T-helper 17 cell (primary cell): ENCODE measurements around the gene PLCG1. TPM values are rescaled to one million over a fixed set of nuclear protein-coding genes. Genes with fewer than 3 reads are reported as not detected.
"Not testable (repeated sequence)": the region's sequence is repeated elsewhere in the genome, so short reads cannot be mapped to it uniquely, and the experiment has no call there.

Experiments
- ATAC-seq: fragments of 150-1000 bp; cut with Tn5 transposase; 2 replicates; pipeline ENCODE4 v1.10.0; 2021; ENCODE audit warnings: mild to moderate bottlenecking, moderate library complexity
- DNase-seq, 3 donors: peaks; one replicate each; pipeline versions ENCODE4 v3.0.0 to v3.0.0-alpha.2; 2020 to 2021
- H3K9me3 ChIP-seq: one replicate; pipeline ENCODE4 v1.7.0; 2013; ENCODE audit warnings: low read length, mild to moderate bottlenecking; ENCODE audit not compliant: control insufficient read depth, poor library complexity, severe bottlenecking
- H3K27ac Mint-ChIP-seq: one replicate; pipeline ENCODE4 v1.8.0; 2022; ENCODE audit warnings: mild to moderate bottlenecking, moderate library complexity, mixed read lengths
- H3K27me3 Mint-ChIP-seq: one replicate; pipeline ENCODE4 v1.8.0; 2022; ENCODE audit warnings: mixed read lengths
- H3K36me3 Mint-ChIP-seq: one replicate; pipeline ENCODE4 v1.8.0; 2022; ENCODE audit warnings: low read depth, mixed read lengths
- H3K4me1 Mint-ChIP-seq: one replicate; pipeline ENCODE4 v1.8.0; 2022; ENCODE audit warnings: mild to moderate bottlenecking, mixed read lengths
- H3K4me3 Mint-ChIP-seq: one replicate; pipeline ENCODE4 v1.8.0; 2022; ENCODE audit warnings: mild to moderate bottlenecking, moderate library complexity, mixed read lengths
- total RNA-seq, 4 donors: library from RNA in 2 of 4; stranded (reverse) in 2 of 4; gene quantifications; one replicate each; pipeline ENCODE4 v1.2.3 and lab custom pipeline; 2022 to 2026

The PLCG1 gene
- total RNA-seq, 2 donors from 2014 or later = 420 to 428 TPM

DNA sequence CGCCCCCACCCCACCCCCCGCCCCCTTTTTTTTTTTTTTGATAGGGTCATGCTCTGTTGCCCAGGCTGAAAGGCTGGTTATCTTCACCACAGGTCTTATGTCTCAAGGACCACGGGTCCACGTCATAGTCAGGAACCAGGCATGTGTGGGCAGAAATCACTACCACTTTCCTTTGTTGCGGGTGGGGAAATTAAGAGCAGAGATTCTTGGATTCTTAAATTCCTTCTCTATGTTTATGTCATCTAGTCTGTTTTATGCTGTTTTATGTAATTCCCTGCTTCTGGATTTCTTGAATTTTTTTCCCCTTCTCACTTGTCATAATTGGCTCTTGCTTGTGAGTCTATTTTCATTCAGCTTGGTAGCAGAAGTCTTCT, 25.8 kb upstream of the PLCG1 start:
- no peak for ATAC-seq
- H3K4me1 Mint-ChIP-seq = peaks cover 3% of the 10 kb centered on the region
- H3K9me3 ChIP-seq = no peaks in the 10 kb centered on the region
- no peaks in the 10 kb centered on the region for H3K27me3 Mint-ChIP-seq
- peak overlapping the region; percentile 51 for H3K27ac Mint-ChIP-seq
- no peak overlapping the region for H3K4me3 Mint-ChIP-seq
- H3K36me3 Mint-ChIP-seq = peaks cover 6% of the 10 kb centered on the region
- DNase-seq = no peak

DNA sequence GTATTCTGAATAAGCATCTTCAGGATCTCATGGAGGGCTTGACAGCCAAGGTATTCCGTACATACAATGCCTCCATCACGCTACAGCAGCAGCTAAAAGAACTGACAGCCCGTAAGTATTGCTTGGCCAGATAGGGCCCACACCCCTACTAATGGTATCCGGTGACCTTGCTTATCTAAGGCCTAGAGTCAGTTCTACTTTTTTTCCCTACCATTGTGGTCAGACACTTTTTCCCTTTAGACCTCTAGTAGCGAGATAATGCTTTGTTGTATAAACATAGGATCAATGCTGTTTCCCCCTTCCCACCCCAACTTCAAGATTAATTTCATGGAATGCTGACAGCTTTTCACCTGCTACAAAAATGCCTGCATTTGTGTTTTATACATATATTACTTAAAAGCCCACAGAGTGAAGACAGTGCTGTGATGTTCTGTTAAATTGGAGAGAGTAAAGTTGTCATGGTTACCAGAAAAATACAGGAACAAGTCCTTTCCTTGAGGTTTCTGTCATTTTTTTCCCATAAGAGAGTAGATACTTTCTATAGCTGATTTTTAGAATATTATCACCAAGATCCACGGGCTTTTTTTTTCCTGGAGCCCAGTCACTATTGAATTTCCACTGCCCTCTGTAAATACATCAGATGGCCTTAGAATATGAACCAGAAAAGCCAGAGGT, 20.9 kb upstream of the PLCG1 start:
- no peaks in the 10 kb centered on the region for H3K27me3 Mint-ChIP-seq
- no peaks in the 10 kb centered on the region for H3K9me3 ChIP-seq
- H3K4me1 Mint-ChIP-seq = peaks cover 10% of the 10 kb centered on the region
- H3K27ac Mint-ChIP-seq = peak overlapping the region; percentile 21
- DNase-seq = no peak
- peaks cover 7% of the 10 kb centered on the region for H3K36me3 Mint-ChIP-seq
- H3K4me3 Mint-ChIP-seq = no peak overlapping the region
- ATAC-seq = no peak

DNA sequence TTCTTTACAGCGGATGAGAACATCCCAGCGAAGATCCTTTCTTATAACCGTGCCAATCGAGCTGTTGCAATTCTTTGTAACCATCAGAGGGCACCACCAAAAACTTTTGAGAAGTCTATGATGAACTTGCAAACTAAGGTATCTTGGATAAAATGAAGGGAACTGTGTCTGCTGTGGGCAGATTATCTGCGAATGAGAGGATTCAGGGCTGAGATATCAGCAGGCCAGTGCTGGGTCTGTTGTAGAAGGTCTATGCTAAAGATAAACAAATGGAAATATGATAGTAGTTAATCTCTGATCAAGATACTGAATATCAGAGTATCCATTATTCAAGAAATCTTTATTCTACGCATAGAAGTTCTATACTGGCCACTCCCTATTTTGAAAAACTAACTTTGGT, 19.2 kb upstream of the PLCG1 start:
- not testable (repeated sequence) for ATAC-seq, H3K9me3 ChIP-seq, DNase-seq, H3K4me3 Mint-ChIP-seq, H3K27me3 Mint-ChIP-seq, H3K36me3 Mint-ChIP-seq, H3K27ac Mint-ChIP-seq
- H3K4me1 Mint-ChIP-seq = peaks cover 10% of the 10 kb centered on the region

DNA sequence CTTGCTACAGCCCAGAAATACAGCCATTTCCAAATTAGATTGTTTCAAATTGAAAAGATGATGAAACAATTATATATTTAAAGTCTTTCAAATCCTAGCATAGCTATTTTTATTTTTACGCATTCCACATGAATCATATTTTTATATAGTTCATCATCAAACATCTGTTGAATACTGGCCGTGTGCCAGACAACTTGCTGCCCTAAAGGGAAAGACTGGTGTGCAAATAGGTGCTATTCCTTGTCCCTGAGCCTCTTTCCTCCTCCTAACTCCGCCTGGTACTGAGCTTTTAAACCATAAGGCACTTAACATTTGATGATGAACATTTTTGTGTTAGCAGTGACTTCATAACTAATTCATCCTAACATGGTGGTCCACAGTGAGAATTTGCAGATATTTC, 18.7 kb upstream of the PLCG1 start:
- Mint-ChIP-seq H3K4me3 (no peak overlapping the region), H3K27ac (no peak overlapping the region), H3K27me3 (no peaks in the 10 kb centered on the region), H3K36me3 (peaks cover 7% of the 10 kb centered on the region), H3K4me1 (peaks cover 10% of the 10 kb centered on the region)
- no peaks in the 10 kb centered on the region for H3K9me3 ChIP-seq
- DNase-seq (no peak), ATAC-seq (no peak)

DNA sequence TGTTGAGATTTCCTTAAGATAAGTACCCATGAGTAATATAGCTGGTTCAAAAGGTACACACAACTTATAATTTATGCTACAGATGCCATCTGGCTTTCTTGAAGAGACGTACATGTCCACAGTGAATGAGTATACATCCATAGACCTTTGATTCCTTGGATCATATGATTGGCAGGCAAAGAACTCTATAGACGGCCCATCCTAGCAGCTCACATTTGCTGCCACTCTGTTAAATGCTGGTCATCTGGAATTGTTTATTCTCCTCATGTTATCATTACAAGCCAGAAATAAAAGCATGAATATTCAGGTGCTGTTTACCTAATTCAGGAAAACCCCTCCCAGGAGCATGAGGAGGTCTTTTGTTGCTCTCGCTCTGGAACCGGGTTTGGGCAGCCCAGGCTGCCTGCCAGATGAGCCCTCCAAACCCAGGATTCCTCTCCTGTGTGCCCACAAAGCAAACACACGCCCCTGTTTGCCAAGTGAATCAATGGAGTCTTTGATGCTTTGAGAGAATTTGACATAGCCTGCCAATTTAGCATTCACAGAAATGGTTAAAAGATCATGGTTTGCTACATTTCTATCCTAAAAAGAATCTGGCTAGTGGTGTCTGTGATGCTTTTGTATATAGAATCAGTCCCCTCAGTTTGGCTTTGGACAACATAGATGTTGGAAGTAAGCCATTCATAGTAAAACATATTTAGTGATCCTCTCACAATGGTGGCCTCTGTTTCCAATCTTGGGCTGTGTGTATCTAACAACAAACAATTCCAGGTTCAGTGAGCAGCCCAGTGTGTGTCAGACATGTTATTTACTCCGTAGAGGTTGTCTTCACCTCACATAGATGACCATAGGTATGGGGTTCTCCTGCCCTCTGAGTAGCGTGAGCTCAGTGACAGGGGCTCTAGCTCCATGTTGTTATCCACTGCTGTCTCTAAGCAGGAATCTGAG, 17.5 kb upstream of the PLCG1 start:
- DNase-seq = no peak
- Mint-ChIP-seq H3K4me1 (peaks cover 11% of the 10 kb centered on the region), H3K4me3 (no peak overlapping the region), H3K36me3 (peaks cover 7% of the 10 kb centered on the region), H3K27ac (peak overlapping the region; percentile 74), H3K27me3 (no peaks in the 10 kb centered on the region)
- H3K9me3 ChIP-seq = no peaks in the 10 kb centered on the region
- ATAC-seq = no peak

DNA sequence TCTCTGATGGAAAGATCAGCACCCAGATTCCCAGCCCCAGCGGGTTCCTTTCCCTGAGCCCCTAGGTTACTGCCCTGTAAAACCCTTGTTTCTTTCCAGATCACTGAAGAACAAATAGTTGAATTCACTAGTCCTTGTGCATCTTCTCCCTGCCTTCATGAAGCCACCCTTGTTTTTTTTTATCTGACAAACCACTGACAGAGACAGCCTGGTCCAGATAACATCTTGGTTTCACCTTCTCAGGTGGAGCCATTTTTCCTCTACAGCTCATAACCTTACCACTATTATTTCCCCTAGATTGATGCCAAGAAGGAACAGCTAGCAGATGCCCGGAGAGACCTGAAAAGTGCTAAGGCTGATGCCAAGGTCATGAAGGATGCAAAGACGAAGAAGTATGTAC, 15.9 kb upstream of the PLCG1 start:
- Mint-ChIP-seq H3K4me1 (peaks cover 18% of the 10 kb centered on the region), H3K27me3 (no peaks in the 10 kb centered on the region), H3K27ac (peak overlapping the region; percentile 74), H3K4me3 (no peak overlapping the region), H3K36me3 (peaks cover 12% of the 10 kb centered on the region)
- DNase-seq (no peak), ATAC-seq (peak; percentile 26)
- H3K9me3 ChIP-seq = no peaks in the 10 kb centered on the region

DNA sequence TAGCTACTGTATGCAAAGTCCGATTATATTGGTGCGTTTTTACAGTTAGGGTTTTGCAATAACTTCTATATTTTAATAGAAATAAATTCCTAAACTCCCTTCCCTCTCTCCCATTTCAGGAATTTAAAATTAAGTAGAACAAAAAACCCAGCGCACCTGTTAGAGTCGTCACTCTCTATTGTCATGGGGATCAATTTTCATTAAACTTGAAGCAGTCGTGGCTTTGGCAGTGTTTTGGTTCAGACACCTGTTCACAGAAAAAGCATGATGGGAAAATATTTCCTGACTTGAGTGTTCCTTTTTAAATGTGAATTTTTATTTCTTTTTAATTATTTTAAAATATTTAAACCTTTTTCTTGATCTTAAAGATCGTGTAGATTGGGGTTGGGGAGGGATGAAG, 13.7 kb upstream of the PLCG1 start:
- peaks cover 14% of the 10 kb centered on the region for H3K36me3 Mint-ChIP-seq

DNA sequence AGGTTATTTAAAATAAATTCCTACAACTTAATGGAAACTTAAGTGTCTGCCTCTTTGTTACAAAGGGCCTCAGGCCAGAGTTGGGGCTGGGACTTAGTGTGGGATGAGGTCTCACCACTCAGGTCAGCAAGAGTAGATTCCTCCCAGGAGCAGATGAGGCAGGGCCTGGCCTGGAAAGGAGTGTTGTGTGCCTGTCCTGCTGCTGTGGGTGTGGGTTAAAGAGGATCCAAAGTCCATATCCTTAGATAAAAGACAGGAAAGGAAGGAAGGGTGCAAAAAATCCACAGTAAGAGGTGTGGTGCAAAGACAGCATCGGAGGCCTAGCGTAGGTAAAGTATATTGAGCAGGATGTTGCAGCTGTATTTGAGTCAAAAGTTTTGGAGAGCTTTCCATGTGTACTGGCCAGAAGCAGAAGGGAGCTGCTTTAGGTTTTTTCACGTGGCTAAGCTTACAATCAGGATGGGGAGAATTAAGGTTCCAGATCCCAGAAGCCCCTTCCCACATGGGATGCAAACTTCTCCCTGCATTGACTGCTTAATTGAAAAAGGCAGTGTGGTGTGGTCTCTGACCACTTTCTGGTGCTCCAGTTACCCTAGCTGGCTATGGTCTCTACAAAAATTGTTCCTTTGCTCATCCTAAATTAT, 12.8 kb upstream of the PLCG1 start:
- no peaks in the 10 kb centered on the region for H3K9me3 ChIP-seq
- H3K4me1 Mint-ChIP-seq = peaks cover 19% of the 10 kb centered on the region
- ATAC-seq (no peak), DNase-seq (no peak)
- peak overlapping the region; percentile 33 for H3K4me3 Mint-ChIP-seq
- peak overlapping the region; percentile 91 for H3K27ac Mint-ChIP-seq
- peaks cover 14% of the 10 kb centered on the region for H3K36me3 Mint-ChIP-seq
- H3K27me3 Mint-ChIP-seq = no peaks in the 10 kb centered on the region

More for the DNA sequence above, 13.7 kb upstream of the PLCG1 start:
- no peaks in the 10 kb centered on the region for H3K9me3 ChIP-seq
- DNase-seq (no peak), ATAC-seq (no peak)
- H3K27me3 Mint-ChIP-seq = no peaks in the 10 kb centered on the region
- H3K27ac Mint-ChIP-seq = no peak overlapping the region
- no peak overlapping the region for H3K4me3 Mint-ChIP-seq
- peaks cover 21% of the 10 kb centered on the region for H3K4me1 Mint-ChIP-seq

DNA sequence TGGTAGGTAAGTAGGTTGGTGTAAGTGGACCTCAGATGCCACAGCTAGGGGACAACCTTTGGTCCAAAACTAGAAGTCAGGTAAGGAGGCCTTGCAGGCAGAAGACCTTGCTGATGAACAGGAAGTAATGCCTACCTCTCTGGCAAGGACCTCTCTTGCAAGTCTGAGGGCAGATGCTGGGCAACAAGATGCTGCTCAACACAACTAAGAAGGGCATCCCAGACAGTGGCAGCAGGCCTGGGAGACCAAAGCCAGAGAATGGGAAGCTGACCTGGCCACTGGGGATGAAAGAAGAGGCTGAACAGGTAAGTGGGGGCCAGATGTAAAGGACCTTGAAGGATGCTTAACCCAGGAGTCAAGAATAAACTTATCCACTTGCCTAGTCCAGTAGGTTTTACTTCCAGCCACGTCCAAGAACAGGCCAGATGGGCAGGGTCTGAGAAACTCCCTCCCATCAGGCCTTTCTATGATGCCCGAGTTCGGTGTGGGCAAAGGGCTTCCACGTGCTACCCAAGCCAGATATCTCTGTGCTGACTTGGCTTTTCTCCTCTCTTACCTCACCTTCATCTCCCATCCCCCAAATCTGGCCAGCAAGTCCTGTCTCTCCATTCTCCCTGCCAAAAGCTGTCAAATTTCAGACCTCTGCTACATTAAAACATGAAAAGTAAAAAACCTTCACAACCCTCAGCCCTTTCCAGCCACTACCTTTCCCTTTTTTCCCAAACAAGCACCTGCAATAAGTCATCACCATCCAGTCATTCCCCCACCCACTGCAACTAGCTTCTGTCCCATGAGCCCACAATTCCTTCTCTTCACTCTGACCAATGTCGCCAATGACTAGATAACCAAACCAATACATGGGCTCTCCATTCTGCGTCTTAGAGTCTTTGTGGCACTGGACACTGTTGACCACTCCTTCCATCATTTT, 11.5 kb upstream of the PLCG1 start:
- ATAC-seq (peak; percentile 19), DNase-seq (no peak)
- Mint-ChIP-seq H3K27me3 (no peaks in the 10 kb centered on the region), H3K4me1 (peaks cover 21% of the 10 kb centered on the region), H3K27ac (peak overlapping the region; percentile 91), H3K36me3 (peaks cover 14% of the 10 kb centered on the region), H3K4me3 (peak overlapping the region; percentile 57)
- no peaks in the 10 kb centered on the region for H3K9me3 ChIP-seq

DNA sequence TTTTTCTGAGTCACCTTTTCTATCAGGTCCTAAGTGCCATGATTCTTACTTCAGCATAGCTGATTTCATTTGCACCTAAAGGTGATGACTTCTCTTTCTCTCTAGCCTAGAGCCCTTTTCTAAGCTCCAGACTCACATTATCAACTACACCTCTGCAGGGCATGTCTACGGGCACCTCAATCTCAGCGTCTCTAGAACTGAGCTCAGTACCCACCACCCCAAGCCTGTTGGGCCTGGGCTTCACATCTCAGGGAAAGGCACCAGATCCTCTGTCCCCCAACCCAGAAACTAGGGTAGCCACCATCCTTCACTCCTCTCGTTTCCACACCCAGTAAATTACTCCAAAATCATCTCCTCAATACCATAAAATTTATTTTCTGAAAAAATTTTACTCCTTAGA, 10.6 kb upstream of the PLCG1 start:
- Mint-ChIP-seq H3K36me3 (peaks cover 14% of the 10 kb centered on the region), H3K27ac (peak overlapping the region; percentile 91), H3K4me3 (peak overlapping the region; percentile 5), H3K27me3 (no peaks in the 10 kb centered on the region), H3K4me1 (peaks cover 13% of the 10 kb centered on the region)
- ATAC-seq (peak; percentile 25), DNase-seq (no peak)
- no peaks in the 10 kb centered on the region for H3K9me3 ChIP-seq

DNA sequence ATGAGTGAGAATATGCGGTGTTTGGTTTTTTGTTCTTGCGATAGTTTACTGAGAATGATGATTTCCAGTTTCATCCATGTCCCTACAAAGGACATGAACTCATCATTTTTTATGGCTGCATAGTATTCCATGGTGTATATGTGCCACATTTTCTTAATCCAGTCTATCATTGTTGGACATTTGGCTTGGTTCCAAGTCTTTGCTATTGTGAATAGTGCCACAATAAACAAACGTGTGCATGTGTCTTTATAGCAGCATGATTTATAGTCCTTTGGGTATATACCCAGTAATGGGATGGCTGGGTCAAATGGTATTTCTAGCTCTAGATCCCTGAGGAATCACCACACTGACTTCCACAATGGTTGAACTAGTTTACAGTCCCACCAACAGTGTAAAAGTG, 9.0 kb upstream of the PLCG1 start:
- not testable (repeated sequence) for H3K27ac Mint-ChIP-seq, DNase-seq, ATAC-seq, H3K27me3 Mint-ChIP-seq, H3K4me3 Mint-ChIP-seq, H3K9me3 ChIP-seq
- H3K36me3 Mint-ChIP-seq = peaks cover 10% of the 10 kb centered on the region
- peaks cover 15% of the 10 kb centered on the region for H3K4me1 Mint-ChIP-seq

DNA sequence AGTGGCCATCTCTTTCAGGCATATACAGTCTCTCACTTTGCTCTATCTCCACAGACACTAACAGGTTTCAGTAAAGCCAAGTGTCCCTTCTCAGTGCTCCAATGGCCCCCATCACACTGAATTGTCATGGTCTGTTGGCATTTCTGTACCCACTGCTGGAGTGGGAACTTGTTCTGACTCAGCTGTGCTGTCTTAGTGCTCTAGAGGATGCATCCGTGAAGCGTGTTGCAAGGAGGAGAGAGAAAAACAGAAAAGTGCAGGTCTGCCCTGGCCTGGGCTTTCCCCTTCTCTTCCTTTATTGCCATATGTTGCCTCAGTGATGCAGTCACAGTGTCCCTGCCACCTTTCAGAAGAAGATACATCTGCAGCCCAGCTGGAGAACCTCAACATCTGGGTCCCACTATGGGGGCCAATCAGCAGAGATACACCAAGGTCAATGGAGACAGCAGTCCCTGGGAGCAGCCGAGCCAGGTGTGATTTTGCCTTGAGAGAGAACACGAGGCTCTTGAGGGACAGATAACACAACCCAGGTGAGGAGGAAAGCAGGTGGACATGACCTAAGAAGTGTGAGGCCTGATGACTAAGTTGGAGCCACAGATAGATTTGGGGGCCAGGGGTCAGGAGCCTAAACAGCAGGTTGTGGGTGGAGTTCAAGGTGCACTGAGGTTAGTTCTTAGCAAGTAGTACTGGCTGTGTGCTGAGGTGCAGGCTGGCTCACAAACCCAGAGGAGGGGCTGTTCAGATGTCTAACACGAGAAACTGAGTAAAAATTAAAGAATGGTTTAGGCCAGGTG, 5.6 kb upstream of the PLCG1 start:
- no peaks in the 10 kb centered on the region for H3K27me3 Mint-ChIP-seq
- DNase-seq (no peak), ATAC-seq (no peak)
- H3K36me3 Mint-ChIP-seq = peaks cover 3% of the 10 kb centered on the region
- peaks cover 29% of the 10 kb centered on the region for H3K4me1 Mint-ChIP-seq
- no peak overlapping the region for H3K4me3 Mint-ChIP-seq
- no peak overlapping the region for H3K27ac Mint-ChIP-seq
- no peaks in the 10 kb centered on the region for H3K9me3 ChIP-seq
